GM10266 (cell line): ENCODE measurements around the gene UBL4B.
A peak's percentile ranks its signal among the peaks of the same experiment; 100 is the strongest.

Experiments
- DNase-seq: peaks from one replicate; pipeline ENCODE4 v3.0.0; 2012; ENCODE audit errors: extremely low spot score
- CTCF ChIP-seq: IDR thresholded peaks from 2 replicates; pipeline ENCODE4 v1.5.1; 2012; ENCODE audit warnings: mild to moderate bottlenecking, low read depth; ENCODE audit not compliant: control insufficient read depth, insufficient read depth; ENCODE audit errors: missing control alignments

The UBL4B gene

DNA sequence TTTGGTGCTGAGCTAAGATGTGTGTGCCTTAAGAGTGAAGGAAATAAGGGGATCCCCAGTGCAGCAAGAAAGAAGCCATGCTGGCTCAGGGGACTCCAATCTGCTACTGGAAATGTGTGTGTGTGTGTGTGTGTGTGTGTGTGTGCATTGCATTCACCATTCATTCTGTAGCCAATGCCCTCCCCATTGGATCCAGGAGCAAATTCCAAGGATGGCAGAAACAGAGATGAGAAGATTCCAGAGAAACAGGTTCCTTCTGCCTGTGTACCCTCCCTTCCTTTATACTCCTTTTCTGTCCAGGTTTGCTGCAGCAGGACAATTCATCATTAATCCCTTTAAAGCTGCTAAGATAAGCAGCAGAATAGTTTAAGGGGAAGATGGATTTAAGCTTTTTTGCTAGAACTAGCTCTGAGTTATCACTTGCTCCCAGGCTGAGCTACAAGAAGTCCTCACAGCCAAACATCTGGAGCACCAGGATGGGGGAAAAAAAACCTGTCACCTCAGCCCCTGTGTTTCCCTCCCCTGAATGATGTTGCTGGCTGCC is 41.2 kb downstream of the UBL4B start:
- TF ChIP-seq CTCF = no peak
- DNase-seq = no peak

GRCh38 chr1:110155878-110156522 is 43.8 kb downstream of the UBL4B start:
- TF ChIP-seq CTCF = no peak
- DNase-seq = peak; percentile 73

GRCh38 chr1:110158261-110158660 is 46.0 kb downstream of the UBL4B start:
- TF ChIP-seq CTCF = no peak
- no peak for DNase-seq

DNA sequence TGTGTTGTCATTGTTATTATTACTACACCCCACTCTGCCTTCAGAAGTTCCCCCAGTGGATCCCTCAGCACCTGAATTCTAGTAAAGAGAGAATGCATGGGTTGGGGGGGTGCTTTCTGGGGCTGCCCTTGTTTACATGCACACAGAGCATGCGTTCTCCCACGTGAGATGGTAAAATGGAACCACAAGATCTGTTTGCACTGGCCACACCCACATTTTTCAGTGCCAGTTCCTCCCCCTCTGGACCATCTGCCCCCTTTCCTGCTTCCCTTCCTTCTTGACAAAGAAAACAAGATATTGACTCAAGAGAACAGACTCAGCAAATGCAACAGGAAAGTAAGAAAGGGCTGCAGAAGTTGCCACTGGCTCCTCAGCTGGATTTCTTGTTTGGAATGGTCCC is 46.9 kb downstream of the UBL4B start:
- no peak for TF ChIP-seq CTCF
- no peak for DNase-seq

- no peak for DNase-seq
Measured at GRCh38 chr1:110160538-110161100, 48.4 kb downstream of the UBL4B start.

DNA sequence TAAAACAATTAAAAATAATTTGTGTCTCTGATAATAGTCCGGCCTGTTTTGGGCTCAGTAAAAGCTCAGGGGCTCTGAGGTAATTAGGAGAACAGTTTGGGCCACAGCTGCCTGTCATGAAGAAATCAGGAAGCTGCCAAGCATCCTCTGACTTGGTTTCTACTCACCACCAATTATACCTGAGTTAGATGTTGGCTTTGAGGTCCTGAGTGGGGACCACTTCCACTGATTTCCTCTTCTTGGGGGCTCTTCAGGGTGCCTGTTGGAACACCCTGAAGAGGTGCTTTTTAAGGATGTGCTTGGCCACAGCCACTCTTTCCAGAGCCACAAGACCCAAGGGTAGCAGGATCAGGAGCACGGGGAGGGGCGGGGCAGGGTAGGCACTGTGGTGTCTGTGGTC is 48.9 kb downstream of the UBL4B start:
- no peak for DNase-seq
- TF ChIP-seq CTCF = no peak

More at GRCh38 chr1:110160538-110161100, 48.4 kb downstream of the UBL4B start:
- TF ChIP-seq CTCF = no peak

GRCh38 chr1:110161849-110162248 is 49.6 kb downstream of the UBL4B start:
- TF ChIP-seq CTCF = no peak
- no peak for DNase-seq
